HepG2 (cell line): Measurements from ENCODE around the gene RAB3D. TPM values are rescaled to one million over a fixed set of nuclear protein-coding genes. Genes with fewer than 3 reads are reported as not detected.
A peak's percentile ranks its signal among the peaks of the same experiment; 100 is the strongest.

Source experiments
- AHDC1 ChIP-seq: sonication (generic); formaldehyde crosslinking; IDR thresholded peaks from 2 replicates; pipeline ENCODE4 v1.5.1; 2020; ENCODE audit warnings: mild to moderate bottlenecking, missing genetic modification reagents, borderline replicate concordance
- BCL3 ChIP-seq: sonication (generic); formaldehyde crosslinking; IDR thresholded peaks from 2 replicates; pipeline ENCODE4 v1.5.1; 2020; ENCODE audit warnings: mild to moderate bottlenecking, missing genetic modification reagents, moderate library complexity
- CBFB ChIP-seq: sonication (generic); formaldehyde crosslinking; IDR thresholded peaks from 2 replicates; pipeline ENCODE4 v1.4.0; 2020; ENCODE audit warnings: missing genetic modification reagents
- CBX1 ChIP-seq: IDR thresholded peaks from one replicate; pipeline ENCODE4 v1.6.1; 2016; ENCODE audit warnings: antibody characterized with exemption, low read depth
- CREBL2 ChIP-seq: sonication (generic); formaldehyde crosslinking; IDR thresholded peaks from 2 replicates; pipeline ENCODE4 v1.8.1; 2023; ENCODE audit warnings: missing genetic modification reagents, mild to moderate bottlenecking, borderline replicate concordance
- MTA3 ChIP-seq: sonication (generic); formaldehyde crosslinking; IDR thresholded peaks from 2 replicates; pipeline ENCODE4 v1.4.0; 2020; ENCODE audit warnings: missing genetic modification reagents
- NCOR1 ChIP-seq: fragments of 200-600 bp; sonication (generic); IDR thresholded peaks from 2 replicates; pipeline ENCODE4 v1.7.0; 2017; ENCODE audit warnings: antibody characterized with exemption, low read length, borderline replicate concordance
- RAD51 ChIP-seq: fragments of 450-650 bp; IDR thresholded peaks from 2 replicates; pipeline ENCODE4 v1.6.1; 2016; ENCODE audit warnings: borderline replicate concordance
- TEAD3 ChIP-seq: optimal IDR thresholded peaks from 2 replicates; pipeline ENCODE3; 2016; ENCODE audit warnings: borderline replicate concordance
- ZNF142 ChIP-seq: sonication (generic); formaldehyde crosslinking; IDR thresholded peaks from 2 replicates; pipeline ENCODE4 v1.4.0; 2020; ENCODE audit warnings: missing genetic modification reagents
- ZNF260 ChIP-seq: sonication (generic); formaldehyde crosslinking; IDR thresholded peaks from 2 replicates; pipeline ENCODE4 v1.4.0; 2020; ENCODE audit warnings: missing genetic modification reagents, low read depth, mild to moderate bottlenecking, borderline replicate concordance
- ZNF569 ChIP-seq: sonication (generic); formaldehyde crosslinking; IDR thresholded peaks from 2 replicates; pipeline ENCODE4 v1.5.0; 2020; ENCODE audit warnings: mild to moderate bottlenecking, missing genetic modification reagents, moderate library complexity, borderline replicate concordance
- ZNF704 ChIP-seq: sonication (generic); formaldehyde crosslinking; IDR thresholded peaks from 2 replicates; pipeline ENCODE4 v1.8.1; 2023; ENCODE audit warnings: mild to moderate bottlenecking, inconsistent platforms, moderate library complexity, missing genetic modification reagents, borderline replicate concordance
- polyA plus RNA-seq, 8 experiments: library from polyadenylated mRNA; depleted of rRNA in 3 of 8; stranded (reverse) in 7 of 8; unstranded in 1 of 8; fragments of >200 nt; fragmentation: Illumina TruSeq in 4 of 8; extraction: Trizol in 4 of 8; gene quantifications; 2 replicates each; pipeline versions ENCODE4 v1.2.1 to v1.2.3, GENCODE V29; 2011 to 2016; ENCODE audit warnings: low read depth in 4 of 8, missing spikeins in 1 of 8, mixed read lengths in 1 of 8; ENCODE audit not compliant: insufficient read depth in 1 of 8
- total RNA-seq, 5 experiments: library from RNA; depleted of rRNA; stranded (reverse); fragments of >200 nt; fragmentation: Illumina TruSeq; extraction: Trizol; gene quantifications; 2 replicates each; pipeline ENCODE4 v1.2.3, GENCODE V29; 2016; ENCODE audit warnings: low read depth in 1 of 5

Gene RAB3D
- total and polyA plus RNA-seq, 2 of the 13 experiments (the other 11 are each of a cell fraction or from before 2014, with no cell fraction given), result 2.0 to 16.1 TPM

GRCh38 chr19:11380653-11381537 is 41.4 kb upstream of the RAB3D start (continued):
- peak; percentile 56; the same call in 1 of the 2 replicates for TF ChIP-seq BCL3 (CRISPR knock-in tag)
- TF ChIP-seq CBX1, result peak; percentile 53
- TF ChIP-seq AHDC1 (CRISPR knock-in tag), result no peak
- TF ChIP-seq ZNF142, result no peak
- TF ChIP-seq TEAD3 (CRISPR knock-in tag), result peak; percentile 59
- TF ChIP-seq ZNF704 (CRISPR knock-in tag), result 0 out of 2 replicates have a peak, but pooled peaks have one; percentile 13
- no peak for TF ChIP-seq ZNF569 (CRISPR knock-in tag)
- TF ChIP-seq NCOR1, result no peak; the same call in 1 of the 2 replicates
- no peak for TF ChIP-seq CREBL2 (CRISPR knock-in tag)
- TF ChIP-seq CBFB (CRISPR knock-in tag), result no peak
- no peak for TF ChIP-seq MTA3 (CRISPR knock-in tag)
- TF ChIP-seq RAD51, result no peak
- TF ChIP-seq ZNF260 (CRISPR knock-in tag), result no peak
